Karpas-422 (cell line): ENCODE results near the gene APOBR. TPM values are rescaled to one million over a fixed set of nuclear protein-coding genes. Genes with fewer than 3 reads are reported as not detected.
"Not testable (repeated sequence)": the region's sequence is repeated elsewhere in the genome, so short reads cannot be mapped to it uniquely, and the experiment has no call there.

Experiments
- DNase-seq: peaks from one replicate; pipeline ENCODE4 v3.0.0-alpha.2; 2015
- H2AFZ ChIP-seq: fragments of 200-600 bp; sonication (generic); 2 replicates; pipeline ENCODE4 v1.6.1; 2014; ENCODE audit warnings: antibody characterized with exemption, low read length, mixed read lengths
- H3K27ac ChIP-seq: fragments of 200-600 bp; sonication (generic); 2 replicates; pipeline ENCODE4 v1.5.1; 2014; ENCODE audit warnings: mild to moderate bottlenecking, low read length, moderate library complexity
- H3K27me3 ChIP-seq: fragments of 200-600 bp; sonication (generic); 2 replicates; pipeline ENCODE4 v1.6.1; 2014; ENCODE audit warnings: low read length, mixed read lengths
- H3K36me3 ChIP-seq: fragments of 200-600 bp; sonication (generic); 2 replicates; pipeline ENCODE4 v1.6.1; 2014; ENCODE audit warnings: low read length, mixed read lengths; ENCODE audit not compliant: insufficient read depth
- H3K4me1 ChIP-seq: fragments of 200-600 bp; sonication (generic); 2 replicates; pipeline ENCODE4 v1.6.1; 2014; ENCODE audit warnings: mild to moderate bottlenecking, low read length, mixed read lengths
- H3K4me2 ChIP-seq: fragments of 200-600 bp; sonication (generic); 2 replicates; pipeline ENCODE4 v1.6.1; 2014; ENCODE audit warnings: low read length, low read depth, mild to moderate bottlenecking; ENCODE audit not compliant: poor library complexity, severe bottlenecking
- H3K4me3 ChIP-seq: fragments of 200-600 bp; sonication (generic); 2 replicates; pipeline ENCODE4 v1.5.1; 2014; ENCODE audit warnings: mild to moderate bottlenecking, antibody characterized with exemption, low read length, mixed read lengths
- H3K79me2 ChIP-seq: fragments of 200-600 bp; sonication (generic); 2 replicates; pipeline ENCODE4 v1.6.1; 2014; ENCODE audit warnings: mild to moderate bottlenecking, low read length, mixed read lengths
- H3K9ac ChIP-seq: fragments of 200-600 bp; sonication (generic); 2 replicates; pipeline ENCODE4 v1.6.0; 2014; ENCODE audit warnings: low read length
- H3K9me2 ChIP-seq: fragments of 200-600 bp; sonication (generic), shearing (Covaris generic); replicated peaks from 2 replicates; pipeline ENCODE4 v1.6.0; 2014; ENCODE audit warnings: mild to moderate bottlenecking, low read length, moderate library complexity; ENCODE audit not compliant: insufficient read depth
- H3K9me3 ChIP-seq: fragments of 300-700, 200-600 bp; sonication (generic); 2 replicates; pipeline ENCODE4 v1.6.1; 2014; ENCODE audit warnings: low read length, mixed read lengths
- H4K20me1 ChIP-seq: fragments of 200-600 bp; sonication (generic); 2 replicates; pipeline ENCODE4 v1.6.1; 2014; ENCODE audit warnings: mild to moderate bottlenecking, antibody characterized with exemption, low read length, low read depth; ENCODE audit not compliant: insufficient read depth
- total RNA-seq: library from RNA; depleted of rRNA; stranded (reverse); fragments of >200 nt; shearing (Covaris generic); gene quantifications from 2 replicates; pipeline ENCODE4 v1.2.3, GENCODE V29; 2014; ENCODE audit warnings: low replicate concordance

APOBR gene
- total RNA-seq, 1 experiment from 2014 or later = 0.41 TPM

DNA sequence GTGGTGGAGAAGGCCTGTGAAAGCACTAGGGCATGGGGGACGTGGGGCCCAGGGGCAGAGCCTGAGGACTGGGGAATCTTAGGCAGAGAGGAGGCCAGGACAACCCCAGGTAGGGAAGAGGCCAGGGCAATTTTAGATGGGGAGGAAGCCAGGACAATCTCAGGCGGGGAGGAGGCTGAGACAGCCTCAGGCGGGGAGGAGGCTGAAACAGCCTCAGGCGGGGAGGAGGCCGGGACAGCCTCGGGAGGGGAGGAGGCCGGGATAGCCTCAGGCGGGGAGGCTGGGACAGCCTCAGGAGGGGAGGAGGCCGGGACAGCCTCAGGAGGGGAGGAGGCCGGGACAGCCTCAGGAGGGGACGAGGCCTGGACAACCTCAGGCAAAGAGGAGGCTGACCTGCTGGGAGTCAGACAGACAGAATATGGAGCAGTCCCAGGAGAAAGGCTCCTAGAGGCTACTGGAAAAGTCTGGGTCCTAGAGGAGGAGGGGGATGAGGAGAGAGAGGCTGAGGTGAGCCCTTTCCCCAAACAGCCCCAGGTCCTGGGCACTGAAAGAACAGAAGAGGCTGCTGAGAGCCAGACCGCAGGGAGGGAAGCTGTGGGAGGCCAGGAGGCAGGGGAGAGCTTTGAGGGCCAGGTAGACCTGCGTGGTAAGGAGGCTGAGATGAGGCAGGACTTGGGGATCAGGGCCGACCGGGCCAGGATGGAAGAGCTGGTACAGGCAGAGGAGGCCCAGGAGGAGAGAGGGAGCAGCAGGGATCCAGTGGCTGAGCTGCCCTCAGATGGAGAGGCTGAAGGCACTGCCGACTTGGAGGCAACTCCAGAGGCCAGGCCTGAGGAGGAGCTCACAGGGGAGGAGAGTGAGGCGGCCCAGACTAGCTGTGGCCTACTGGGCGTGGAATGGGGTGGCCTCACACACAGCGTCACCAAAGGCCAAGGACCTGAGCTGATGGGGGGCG is 1.6 kb downstream of the APOBR start:
- no peak for DNase-seq
- Histone ChIP-seq H3K4me3 (no peak overlapping the region), H3K4me1 (peaks cover 33% of the 10 kb centered on the region), H3K27ac (no peak overlapping the region), H4K20me1 (no peaks in the 10 kb centered on the region), H3K9ac (no peak overlapping the region), H3K9me3 (no peaks in the 10 kb centered on the region), H3K36me3 (no peaks in the 10 kb centered on the region), H3K4me2 (no peak overlapping the region), H2AFZ (no peak overlapping the region), H3K27me3 (no peaks in the 10 kb centered on the region), H3K79me2 (peaks cover 7% of the 10 kb centered on the region), H3K9me2 (no peaks in the 10 kb centered on the region)

DNA sequence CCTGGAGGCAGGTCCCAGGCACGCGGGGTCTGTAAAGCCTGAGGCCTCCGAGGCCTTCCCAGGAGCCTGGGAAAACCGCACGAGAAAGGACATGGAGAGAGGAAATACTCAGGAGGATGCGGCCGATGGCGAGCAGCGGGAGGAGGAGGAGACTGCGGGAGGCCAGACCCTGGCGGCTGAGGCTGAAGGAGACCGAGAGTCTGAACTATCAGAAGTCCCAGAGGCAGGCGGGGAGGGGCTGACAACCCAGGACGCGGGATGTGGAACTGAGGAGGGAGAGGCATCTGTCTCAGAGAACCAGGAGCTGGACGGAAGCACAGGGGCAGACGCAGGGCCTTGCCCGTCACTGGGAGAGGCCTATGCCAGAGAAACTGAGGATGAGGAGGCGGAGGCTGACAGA is 2.4 kb downstream of the APOBR start:
- no peak for DNase-seq
- Histone ChIP-seq H3K4me3 (no peak overlapping the region), H3K9me2 (no peaks in the 10 kb centered on the region), H3K4me1 (peaks cover 31% of the 10 kb centered on the region), H3K27ac (no peak overlapping the region), H3K9ac (no peak overlapping the region), H3K4me2 (no peak overlapping the region), H3K9me3 (no peaks in the 10 kb centered on the region), H3K36me3 (no peaks in the 10 kb centered on the region), H3K79me2 (no peaks in the 10 kb centered on the region), H3K27me3 (no peaks in the 10 kb centered on the region), H4K20me1 (no peaks in the 10 kb centered on the region), H2AFZ (no peak overlapping the region)

DNA sequence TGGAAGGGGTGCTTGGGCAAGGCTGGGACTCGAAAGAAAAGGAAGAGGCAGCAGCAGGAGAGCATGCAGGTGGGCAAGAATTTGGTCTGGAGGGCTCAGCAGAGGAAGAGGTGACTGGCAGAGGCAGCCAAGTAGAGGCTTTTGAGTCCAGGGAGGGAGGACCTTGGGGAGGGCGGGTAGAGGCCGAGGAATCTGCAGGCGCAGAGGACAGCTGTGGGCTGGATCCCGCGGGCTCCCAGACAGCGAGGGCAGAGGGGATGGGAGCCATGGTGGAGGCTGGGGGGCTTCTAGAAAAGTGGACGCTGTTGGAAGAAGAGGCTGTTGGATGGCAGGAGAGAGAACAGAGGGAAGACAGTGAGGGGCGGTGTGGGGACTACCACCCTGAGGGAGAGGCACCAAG is 2.9 kb downstream of the APOBR start:
- Histone ChIP-seq H4K20me1 (no peaks in the 10 kb centered on the region), H3K9me3 (no peaks in the 10 kb centered on the region), H3K79me2 (no peaks in the 10 kb centered on the region), H3K4me3 (no peak overlapping the region), H3K27me3 (no peaks in the 10 kb centered on the region), H3K9ac (no peak overlapping the region), H3K4me1 (peaks cover 27% of the 10 kb centered on the region), H3K36me3 (no peaks in the 10 kb centered on the region), H2AFZ (no peak overlapping the region), H3K9me2 (no peaks in the 10 kb centered on the region), H3K27ac (no peak overlapping the region), H3K4me2 (no peak overlapping the region)
- DNase-seq = no peak

DNA sequence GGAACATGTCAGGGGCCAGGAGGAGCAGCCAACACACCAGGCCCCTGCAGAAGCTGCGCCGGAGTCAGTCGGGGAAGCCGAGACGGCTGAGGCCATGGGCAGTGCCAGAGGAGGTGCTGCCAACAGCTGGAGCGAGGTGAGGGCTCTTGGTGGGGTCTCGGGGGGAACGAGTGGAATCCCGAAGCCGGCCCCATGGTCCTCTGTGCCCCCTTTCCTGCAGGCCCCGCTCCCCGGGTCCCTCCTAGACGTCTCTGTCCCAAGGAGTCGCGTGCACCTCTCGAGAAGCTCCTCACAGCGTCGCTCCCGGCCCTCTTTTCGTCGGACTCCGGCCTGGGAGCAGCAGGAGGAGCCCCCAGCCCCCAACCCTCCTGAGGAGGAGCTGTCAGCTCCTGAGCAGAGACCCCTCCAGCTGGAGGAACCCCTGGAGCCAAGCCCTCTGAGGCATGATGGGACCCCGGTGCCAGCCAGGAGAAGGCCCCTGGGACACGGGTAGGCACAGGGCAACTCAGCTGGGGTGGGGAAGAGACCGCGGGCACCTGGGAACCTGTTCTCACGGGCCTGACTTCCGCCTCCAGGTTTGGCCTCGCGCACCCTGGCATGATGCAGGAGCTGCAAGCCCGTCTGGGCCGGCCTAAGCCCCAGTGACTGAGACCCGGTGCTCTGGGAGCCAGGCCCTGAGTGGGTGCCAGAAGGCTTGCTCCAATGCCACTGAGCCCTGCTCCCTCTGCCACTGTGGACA is 3.6 kb downstream of the APOBR start:
- DNase-seq = no peak
- no peak overlapping the region for H3K9ac ChIP-seq
- no peak overlapping the region for H2AFZ ChIP-seq
- no peaks in the 10 kb centered on the region for H3K79me2 ChIP-seq
- no peaks in the 10 kb centered on the region for H4K20me1 ChIP-seq
- H3K36me3 ChIP-seq = no peaks in the 10 kb centered on the region
- no peak overlapping the region for H3K27ac ChIP-seq
- H3K9me2 ChIP-seq = no peaks in the 10 kb centered on the region
- peaks cover 21% of the 10 kb centered on the region for H3K4me1 ChIP-seq
- H3K27me3 ChIP-seq = no peaks in the 10 kb centered on the region
- H3K4me3 ChIP-seq = no peak overlapping the region
- H3K9me3 ChIP-seq = no peaks in the 10 kb centered on the region
- H3K4me2 ChIP-seq = no peak overlapping the region

DNA sequence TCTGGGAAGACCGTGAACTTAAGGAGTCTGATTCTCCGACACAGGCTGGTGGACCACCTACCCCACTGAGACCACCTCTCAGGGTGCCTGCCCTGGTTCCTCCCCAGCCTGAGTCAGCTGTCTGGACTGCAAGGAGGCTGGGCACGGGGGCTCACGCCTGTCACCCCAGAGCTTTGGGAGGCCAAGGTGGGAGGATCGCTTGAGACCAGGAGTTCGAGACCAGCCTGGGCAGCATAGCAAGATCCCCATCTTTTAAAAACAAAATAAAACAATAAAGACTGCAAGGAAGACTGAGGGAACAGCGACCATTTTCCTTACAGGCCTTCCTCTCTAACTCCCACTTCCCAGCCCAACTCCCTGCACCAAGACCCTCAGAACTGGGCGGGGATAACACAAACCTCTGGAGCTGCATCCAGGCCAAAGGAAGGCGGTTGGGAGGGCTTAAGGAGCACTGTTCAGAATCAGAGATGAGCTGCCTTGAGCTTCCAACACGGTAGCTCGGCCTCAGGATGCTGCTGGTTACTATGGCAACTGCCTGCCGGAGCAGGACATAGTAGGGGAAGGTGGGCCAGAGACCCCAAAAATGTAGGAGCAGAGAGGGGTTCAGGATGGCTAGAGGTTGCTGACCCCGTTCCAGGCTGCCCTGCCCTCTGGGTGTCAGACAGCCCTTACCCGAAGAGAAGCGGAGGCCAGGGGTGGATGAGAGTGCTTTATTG is 4.4 kb downstream of the APOBR start:
- Histone ChIP-seq H3K36me3 (no peaks in the 10 kb centered on the region), H3K9me2 (no peaks in the 10 kb centered on the region), H2AFZ (no peak overlapping the region), H3K79me2 (no peaks in the 10 kb centered on the region), H3K4me1 (peaks cover 13% of the 10 kb centered on the region), H4K20me1 (no peaks in the 10 kb centered on the region), H3K27me3 (no peaks in the 10 kb centered on the region), H3K9me3 (no peaks in the 10 kb centered on the region), H3K27ac (no peak overlapping the region), H3K9ac (no peak overlapping the region), H3K4me2 (no peak overlapping the region), H3K4me3 (no peak overlapping the region)
- no peak for DNase-seq

DNA sequence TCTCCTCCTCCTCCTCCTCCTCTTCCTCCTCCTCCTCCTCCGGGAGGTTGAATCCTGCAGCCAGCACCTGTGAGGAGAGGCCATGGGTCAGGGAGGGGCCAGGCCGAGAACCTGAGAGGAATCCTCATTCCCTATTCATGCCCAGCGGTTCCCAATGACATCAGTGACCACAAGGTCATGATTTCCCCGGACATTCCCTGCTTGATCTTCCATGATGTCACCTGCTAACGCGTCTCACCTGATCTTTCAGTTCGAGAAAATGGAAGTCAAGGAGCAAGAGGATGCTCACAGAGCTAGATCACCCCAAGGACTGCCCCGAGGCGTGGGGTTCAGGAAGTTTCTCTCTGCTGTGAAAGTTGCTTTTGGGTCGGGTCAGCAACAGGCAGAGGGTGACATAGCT is 5.4 kb downstream of the APOBR start:
- no peak for DNase-seq

DNA sequence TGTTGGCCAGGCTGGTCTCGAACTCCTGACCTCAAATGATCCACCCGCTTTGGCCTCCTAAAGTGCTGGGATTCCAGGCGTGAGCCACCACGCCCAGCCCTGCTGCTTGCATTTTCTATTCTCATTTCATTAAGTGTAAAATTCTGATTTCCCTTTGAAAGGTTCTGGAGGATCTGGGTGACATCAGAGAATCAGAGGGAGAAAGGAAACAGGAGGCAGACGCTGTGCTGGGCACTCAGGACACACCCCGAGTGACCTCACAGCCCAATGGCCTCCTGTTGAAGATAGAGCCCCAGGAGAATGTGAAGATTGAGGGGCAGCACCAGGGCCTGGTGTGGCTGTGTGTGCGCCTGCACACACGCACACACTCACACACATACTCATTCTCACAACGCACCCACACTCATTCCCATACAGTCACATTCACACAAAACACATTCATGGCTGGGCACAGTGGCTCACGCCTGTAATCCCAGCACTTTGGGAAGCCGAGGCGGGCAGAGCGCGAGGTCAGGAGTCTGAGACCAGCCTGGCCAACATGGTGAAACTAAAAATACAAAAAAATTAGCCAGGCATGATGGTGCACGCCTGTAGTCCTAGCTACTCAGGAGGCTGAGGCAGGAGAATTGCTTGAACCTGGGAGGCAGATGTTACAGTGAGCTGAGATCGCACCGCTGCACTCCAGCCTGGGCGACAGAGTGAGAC is 6.2 kb downstream of the APOBR start:
- not testable (repeated sequence) for H3K4me2 ChIP-seq, DNase-seq, H3K4me1 ChIP-seq, H4K20me1 ChIP-seq, H3K9me2 ChIP-seq, H3K4me3 ChIP-seq, H3K27me3 ChIP-seq, H2AFZ ChIP-seq, H3K9me3 ChIP-seq, H3K27ac ChIP-seq, H3K9ac ChIP-seq, H3K36me3 ChIP-seq, H3K79me2 ChIP-seq

More for the DNA sequence above, 5.4 kb downstream of the APOBR start:
- no peak overlapping the region for H3K4me2 ChIP-seq
- no peaks in the 10 kb centered on the region for H3K9me2 ChIP-seq
- H3K36me3 ChIP-seq = no peaks in the 10 kb centered on the region
- H2AFZ ChIP-seq = no peak overlapping the region
- no peak overlapping the region for H3K27ac ChIP-seq
- H3K4me1 ChIP-seq = peaks cover 2% of the 10 kb centered on the region
- no peaks in the 10 kb centered on the region for H3K9me3 ChIP-seq
- H3K79me2 ChIP-seq = no peaks in the 10 kb centered on the region
- H3K27me3 ChIP-seq = no peaks in the 10 kb centered on the region
- H4K20me1 ChIP-seq = no peaks in the 10 kb centered on the region
- no peak overlapping the region for H3K4me3 ChIP-seq
- no peak overlapping the region for H3K9ac ChIP-seq
